GM18498 (cell line): ENCODE results near the gene DMBX1.

Experiments
- ATAC-seq: cut with Tn5 transposase; IDR thresholded peaks from one replicate; pipeline ENCODE4 v1.9.1; 2021; ENCODE audit warnings: mild to moderate bottlenecking, moderate library complexity; ENCODE audit not compliant: unreplicated experiment

Gene DMBX1

DNA sequence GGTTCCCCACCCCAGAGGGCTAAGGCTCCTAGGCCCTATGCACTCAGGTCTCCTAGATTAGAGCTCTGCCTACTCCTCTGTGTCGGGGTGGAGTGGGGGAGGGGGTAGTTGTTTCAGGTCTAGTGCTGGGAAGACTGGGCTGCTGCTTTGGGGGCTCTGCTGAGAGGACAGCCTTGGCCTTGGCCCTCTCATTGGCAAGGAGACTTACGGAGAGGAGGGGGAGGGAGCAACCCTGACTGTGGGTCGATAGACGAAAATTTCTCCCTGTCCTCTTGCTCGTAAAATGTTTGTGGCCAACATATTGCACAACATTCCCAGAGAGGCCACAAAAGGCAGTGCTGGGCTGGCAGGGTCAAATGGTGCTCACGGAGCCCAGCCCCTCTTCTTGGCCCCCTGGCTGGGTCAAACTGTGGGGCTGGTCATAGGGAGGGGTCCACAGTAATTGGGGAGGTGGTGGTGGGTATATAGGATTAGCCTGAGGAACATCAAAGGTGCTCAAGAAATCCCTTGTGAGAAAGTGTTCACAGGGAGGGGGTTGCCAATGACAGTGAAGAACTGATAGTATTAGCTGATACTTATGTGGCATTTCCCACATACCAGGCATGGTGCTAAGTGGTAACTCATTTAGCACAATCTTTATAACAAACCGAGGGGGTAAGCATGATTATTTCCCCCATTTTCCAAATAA lies 8.5 kb upstream of the DMBX1 start:
- ATAC-seq, result no peak

DNA sequence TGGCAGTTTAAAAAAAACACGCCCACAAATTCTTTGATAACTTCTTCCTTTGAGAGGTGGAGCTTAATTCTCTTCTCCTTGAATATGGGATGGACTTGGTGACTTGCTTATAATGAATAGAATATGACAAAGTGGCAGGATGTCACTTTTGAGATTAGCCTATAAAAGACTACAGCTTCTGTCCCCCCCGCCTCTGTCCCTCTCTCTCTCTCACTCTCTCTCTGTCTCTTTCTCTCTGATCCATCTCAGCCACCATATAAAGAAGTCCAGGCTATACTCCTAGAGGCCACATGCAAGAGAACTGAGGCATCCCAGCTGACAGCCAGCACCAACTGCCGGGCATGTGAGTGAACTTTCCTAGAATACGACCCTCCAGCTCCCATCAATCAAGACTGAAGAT lies 7.7 kb upstream of the DMBX1 start:
- no peak for ATAC-seq

DNA sequence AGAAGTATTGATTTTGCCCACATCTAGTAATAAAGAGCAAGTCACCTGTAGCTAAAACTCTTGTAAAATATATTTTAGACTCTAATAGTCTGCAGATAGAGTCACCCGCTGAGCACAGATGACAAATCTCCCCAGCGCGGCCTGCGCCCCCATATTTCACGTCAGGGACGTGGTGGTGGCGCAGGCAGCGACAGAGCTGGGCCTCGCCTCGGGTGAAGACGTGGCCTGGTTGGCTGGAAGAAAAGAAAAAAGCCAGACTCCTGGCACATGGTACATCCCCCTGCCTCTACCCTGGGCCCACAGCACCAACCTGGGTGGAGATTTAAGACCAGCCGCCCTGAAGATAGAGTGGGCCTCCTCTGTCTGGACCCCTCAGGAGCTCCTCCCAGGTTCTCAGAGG lies 6.0 kb upstream of the DMBX1 start:
- no peak for ATAC-seq

DNA sequence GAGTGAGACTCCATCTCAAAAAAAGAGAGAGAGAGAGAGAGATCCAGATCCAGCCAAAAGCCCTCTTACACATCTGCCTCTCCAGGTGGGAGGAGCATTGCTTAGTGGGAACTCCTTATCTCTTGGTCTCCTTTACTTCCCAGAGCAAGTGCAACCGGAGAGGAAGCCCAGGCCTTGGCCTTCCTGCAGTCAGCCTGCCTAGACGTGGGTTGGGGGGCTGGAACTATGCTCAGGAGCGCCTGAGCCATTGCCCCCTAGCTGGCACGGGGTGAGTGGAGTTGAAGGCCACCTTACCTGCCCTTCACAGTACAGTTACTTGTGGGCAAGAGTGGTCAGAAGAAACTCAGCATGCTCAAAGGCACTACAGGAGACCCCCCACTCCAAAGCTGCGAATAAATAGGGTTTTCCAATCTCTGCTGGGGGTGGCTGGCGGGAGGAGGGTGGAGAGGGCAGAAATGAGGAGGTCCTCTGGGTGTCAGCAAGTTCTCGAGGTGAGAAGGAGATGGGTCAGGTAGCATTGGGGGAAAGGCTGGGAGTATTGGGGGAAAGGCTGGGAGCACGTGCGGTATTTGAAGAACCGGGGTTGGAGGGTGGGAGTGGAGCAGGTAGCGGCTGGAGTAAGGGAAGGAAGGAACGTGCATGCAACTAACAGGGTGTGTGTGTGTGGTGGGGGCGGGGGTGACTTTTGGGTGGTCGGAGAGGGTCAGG lies 4.7 kb upstream of the DMBX1 start:
- ATAC-seq, result no peak

DNA sequence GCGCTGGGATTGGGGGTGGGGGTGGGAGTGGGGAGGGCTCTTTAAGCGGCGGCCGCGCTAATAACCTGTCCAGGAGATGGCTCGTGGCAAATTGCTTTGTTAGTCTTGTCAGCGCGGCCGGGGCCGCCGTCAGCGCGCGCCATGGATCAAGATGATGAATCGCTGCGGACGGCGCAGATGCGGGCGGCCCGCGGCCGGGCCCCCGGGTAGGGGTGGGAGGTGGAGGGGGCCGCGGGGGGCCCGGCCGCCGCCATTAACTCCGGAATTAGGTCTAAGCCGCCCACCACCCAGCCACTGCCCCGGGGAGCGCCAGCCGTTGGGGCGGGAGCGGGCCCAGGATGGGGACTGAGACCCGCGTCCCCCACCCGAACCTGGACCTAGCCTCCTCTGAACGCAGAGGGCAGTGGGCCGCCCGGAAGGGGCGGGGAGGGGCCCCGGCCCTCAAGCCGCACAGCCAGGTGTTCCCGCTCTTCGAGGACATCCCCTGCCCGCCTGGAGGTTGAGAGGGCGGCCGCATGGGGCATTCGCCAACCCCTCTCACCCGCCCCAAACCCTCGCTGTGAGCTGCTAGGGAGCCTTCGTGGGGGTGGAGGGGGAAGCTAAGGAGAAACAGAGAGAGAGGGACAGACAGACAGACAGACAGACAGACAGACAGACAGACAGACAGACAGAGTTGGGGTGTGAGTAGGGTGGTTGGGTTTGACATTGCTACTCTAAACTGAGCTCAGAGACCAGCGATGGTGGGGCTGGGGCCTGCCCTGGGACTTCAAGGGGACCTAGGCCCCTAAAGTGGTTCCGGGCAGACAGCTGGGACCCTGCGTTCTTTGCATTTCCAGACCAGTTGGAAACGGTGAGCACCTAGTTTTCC lies 3.8 kb upstream of the DMBX1 start:
- ATAC-seq, result no peak

DNA sequence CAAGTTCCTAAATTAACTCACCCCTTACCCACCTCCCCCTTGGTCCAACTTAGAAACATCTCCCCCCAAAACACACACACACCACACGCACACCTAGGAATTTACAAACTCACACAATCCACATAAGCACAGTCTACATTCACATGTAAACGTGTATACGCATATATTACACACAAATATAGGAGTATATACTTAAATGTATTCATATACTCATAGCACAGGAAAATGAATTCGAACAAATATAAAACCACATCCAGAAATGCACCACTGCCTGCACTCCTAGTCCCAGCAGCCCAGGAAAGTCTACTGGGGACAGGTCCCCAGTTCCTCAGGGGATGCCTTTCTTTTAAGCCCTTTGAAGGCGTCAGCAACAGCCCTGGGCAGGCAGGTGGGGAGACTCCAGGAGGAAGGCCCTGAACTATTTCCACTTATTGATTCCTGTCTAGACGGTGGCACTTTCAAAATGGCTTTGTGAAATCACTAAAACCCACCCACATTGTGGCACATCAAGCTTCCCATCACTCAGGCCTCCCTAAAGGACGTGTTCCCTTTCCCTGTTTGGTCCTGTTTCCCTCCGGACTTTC lies 3.1 kb upstream of the DMBX1 start:
- ATAC-seq, result no peak

DNA sequence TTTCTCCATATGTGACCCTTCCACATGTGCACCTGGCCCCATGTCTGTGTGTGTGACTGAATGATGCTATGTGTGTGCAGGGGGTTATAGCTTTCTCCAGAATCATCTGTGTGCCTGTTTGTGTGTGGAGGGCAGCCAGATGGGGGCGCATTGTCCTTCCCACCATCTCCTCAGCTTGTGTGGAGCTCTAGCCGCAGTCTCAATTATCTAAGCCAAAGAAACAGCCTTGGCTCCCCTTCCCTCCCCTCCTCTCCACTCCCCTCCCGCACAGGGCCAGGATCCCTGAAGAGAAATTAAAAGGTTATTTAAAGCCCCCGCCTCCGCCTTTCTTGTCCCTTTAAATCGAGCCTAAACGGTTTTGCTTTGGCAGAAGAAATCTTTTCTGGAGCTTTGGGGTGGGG lies 1.8 kb upstream of the DMBX1 start:
- ATAC-seq, result no peak

DNA sequence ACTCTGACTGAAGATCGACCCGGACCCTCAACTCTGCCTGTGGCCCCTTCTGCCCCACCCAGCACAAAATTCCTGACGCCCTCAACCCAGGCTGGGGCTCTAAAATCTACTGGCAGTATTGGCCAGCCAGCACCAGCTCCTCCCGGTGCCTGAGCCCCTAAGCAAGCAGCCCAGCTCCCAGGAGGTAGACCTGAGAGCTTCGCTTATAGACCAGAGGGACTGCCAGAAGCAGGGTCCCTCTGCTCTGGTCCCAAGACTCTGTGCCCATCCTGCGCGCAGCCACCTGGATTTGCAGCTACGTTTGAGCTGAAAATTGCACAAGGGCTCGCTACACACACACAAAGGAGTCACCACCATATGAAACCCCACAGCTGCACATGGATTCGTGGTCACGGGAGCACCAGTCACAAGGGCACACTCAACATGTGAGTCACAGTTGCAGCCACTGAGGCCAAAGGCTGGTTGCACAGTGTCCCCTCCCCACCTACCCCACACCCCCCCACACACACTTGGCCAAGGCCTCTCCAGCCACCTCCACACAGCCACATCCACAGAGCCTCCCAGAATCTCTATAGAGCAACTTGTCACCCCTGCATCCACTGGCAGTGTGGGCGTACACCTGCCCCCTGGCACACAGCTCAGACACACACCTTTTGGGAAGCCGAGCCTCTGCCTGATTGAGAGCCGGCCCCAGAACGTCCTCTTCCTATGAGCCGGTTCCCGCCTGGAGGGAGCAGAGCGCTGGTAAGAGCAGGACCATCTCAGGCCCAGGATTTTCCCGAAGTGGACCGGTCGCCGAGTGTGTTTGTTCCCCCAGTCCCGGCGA lies 1.1 kb upstream of the DMBX1 start:
- ATAC-seq, result no peak

DNA sequence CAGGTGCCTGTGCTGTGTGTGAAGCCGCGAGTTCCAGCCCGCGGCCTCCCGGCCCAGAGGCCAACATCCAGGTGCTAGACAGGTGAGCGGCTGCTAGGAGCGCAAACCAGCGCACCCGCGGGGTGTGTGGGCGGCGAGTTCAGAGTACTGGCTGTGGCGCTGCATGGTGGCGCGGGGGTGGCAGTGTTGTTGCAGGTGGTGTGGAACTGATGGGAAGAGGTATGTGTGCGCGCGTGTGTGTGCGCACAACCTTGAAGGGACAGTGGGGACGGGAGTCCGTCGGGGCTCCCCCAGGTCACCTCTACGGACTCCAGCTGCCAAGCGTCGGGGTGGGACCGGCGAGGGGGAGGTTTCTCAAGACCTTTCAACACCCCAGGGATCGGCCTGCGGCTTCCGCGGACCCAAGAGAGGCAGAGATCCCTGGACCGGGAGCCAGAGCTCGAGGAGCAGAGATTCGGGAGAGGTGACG lies 433 bp upstream of the DMBX1 start:
- no peak for ATAC-seq

DNA sequence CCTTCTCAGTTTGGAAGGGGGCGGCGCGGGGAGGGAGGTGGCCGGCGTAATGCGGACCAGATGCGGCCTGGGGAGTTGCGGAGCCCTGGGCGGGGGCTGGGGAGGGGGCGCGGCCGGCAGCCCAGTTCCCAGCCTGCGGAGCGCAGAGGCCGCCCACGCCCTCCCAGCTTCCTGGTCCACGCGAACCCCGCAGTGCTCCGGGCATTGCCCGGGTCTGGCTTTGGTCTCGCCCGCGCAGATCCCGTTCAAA lies 695 bp downstream of the DMBX1 start:
- ATAC-seq, result no peak

DNA sequence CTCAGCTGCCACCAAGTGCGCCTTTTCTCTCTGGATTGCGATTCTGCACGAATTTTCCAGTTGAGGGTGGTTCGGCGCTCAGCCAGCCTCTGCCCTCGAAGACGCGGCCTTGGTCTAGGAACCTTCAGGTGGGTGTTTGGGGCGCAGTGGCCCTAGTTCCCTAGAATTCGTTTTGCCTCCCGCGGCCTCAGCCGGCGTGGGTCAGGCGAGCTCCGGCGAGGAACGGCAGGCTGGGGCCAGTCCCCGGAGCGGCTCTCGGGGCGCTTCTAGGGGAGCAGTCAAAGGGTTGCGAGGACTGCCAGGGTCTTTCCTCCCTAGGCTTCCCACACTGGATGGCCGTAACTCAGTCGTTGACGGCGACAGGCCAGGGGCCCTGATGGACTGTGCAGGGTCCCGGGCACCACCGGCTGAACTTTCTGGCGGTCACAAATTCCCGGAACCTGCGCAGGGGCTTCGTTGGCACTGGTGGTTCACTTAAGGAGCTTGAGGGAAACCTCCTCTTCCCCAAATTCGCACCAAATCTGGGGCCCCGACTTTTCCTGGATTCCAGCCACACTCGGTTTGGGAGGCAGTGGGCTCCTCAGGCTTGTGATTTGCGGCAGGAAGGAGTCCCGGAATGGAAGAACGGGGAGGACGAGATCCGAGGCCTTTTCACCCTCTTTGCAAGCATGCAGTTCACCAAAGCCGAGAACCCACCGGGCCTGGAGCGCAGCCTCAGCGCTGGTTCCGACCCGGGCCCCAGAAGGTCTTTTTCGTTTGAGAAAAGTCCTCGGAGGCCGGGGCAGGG lies 1.2 kb downstream of the DMBX1 start:
- no peak for ATAC-seq

DNA sequence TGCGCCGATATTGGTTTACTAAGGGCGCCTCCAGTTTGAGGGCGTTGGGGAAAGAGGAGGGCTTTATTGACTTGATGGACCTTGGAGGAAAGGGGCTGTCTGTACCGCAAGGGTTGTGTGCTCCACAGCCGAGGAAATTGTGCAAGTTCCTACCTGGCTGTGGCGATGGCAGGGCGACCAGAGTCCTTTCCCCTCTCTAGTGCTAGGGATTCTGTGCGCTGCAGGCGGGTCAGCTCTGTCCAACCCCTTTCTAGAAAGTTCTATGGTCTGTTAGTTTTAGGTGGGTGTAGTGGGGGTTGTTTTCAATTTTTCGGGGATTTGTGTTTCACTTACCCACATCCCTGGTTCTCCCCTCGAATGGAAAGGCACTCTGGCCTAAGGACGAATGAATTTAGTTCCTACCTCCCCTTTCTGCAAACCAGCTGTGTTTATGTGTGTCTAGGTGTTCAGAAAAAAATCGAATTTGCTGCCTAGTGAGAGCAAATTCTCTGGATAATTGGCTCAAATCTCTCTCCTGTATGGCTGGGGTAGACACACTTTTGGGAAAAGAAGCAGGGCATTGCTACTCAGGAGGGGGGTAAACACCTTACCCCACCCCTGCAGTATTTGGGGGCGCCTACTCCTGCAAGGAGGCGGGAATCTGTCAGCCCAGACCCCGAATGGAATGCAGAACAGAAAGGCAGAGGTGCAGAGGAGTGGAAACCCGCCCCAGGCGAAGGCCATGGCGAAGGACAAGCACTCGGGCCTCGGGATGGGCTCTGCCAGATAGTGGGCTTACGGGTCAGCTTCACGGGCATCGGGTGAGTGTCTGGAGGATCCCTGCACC lies 2.0 kb downstream of the DMBX1 start:
- ATAC-seq, result no peak

DNA sequence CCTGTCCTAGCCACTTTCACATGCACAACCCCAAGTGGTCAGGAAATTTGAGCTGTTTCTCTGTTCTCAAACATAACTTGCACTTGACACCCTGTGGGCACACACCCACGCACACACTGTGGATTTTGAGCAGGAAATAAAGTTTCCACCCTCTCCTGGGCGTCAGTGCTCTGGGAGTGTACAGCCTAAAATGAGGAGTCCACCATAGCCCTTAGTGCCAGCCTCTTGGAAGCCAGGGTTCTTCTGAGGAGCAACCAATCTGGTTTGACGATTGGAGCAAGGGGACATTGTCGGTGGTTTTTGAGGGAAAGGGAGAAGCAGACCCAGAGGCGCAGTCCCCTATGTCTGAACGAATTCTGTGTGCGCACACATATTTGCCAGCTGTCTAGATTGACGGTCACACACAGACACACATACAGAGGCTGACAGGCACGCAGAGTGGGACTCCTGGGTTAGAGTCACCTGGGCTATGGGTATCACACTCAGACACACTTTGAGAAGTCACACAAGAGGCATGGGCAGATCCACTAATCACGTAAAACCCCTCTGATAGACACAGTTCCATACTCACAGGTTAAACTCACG lies 2.7 kb downstream of the DMBX1 start:
- ATAC-seq, result no peak

DNA sequence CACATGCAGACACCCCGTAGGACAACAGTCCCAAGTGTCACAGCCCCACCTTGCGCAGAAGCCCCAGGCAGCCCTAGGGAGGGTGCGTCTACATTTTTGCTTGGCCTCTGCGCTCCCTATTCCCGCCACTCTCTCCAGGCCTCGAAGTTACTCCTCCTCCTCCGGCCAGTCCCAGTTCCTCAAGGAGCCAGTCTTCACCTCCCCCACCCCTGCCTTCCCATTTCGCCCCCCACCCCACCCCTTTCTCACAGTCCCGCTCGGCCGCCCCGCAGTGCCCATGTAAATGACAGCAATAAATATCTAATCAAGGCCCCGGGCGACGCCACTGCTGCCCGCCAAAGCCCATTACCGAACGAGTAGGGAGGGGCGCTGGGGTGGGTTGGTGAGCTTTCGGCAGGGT lies 3.2 kb downstream of the DMBX1 start:
- ATAC-seq, result no peak

DNA sequence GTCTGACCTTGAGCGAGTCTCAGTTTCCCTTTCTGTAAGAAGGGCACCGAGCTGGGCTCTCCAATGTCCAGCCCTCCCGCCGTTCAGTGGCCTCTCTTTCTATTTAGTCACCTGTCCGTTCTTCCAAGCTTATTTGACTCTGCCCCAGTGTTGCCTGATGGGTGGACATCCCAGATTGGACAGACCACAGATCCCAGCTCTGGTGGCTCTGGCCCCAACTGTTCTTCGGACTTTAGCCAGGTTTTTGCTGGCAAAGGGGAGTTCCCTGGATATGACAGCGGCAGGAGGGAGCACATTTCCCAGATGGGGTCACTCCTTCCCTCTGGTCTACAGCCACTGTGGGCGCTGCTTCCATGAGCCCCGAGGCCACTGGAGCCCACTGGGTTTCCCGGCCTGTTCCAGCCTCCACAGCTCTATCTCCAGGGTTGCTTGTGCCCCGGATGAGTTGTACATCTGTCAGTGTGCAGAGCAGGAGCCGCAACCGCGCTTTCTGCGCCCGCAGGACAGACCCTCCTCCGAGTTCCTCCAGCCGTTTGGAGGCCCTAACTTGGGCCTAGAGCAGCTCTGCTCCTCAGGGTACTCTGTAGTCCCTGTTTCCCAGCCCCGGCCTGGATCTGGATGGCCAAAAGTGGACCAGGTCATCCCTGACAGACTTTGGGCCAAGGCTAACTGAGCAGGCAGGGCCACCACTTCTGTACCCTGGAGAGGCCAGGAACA lies 3.8 kb downstream of the DMBX1 start:
- ATAC-seq, result no peak

DNA sequence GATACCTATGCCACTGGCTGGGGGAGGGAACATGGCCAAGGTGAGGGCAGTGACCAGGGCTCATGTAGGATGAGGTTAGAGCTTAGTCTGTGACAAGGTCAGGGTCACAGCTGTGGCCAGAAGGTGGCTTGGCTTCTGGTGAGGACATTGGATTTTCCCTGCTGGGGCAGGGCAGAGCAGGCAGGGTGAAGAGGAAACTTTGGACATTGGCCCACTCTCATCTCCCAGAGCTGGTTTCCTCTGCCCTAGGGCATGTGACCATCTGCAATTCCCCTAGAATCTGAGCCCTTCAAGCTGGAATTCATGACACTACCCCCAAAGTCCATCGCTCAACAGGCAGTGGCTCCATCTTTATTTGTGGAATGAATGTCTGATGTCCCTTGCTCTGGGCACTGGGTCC lies 5.3 kb downstream of the DMBX1 start:
- ATAC-seq, result no peak

DNA sequence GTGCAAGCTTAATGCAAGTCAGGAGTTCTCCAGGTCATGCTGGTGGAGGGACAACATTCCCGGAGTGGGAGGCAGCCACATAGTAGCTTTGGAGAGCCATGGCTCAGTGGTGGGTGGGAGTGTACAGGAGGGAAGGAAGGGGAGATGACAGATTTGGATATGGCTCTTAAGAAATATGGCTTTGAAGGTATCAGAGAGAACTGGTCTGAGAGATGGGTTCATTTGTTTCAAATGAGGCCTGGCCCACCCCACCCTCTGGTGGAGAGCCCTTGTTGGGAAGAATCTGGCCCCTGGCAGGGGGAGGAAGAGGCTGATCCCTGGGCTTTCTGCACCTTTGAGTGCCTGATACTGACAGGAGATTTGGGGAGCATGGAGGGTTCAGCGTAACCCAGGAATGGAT lies 6.1 kb downstream of the DMBX1 start:
- no peak for ATAC-seq

DNA sequence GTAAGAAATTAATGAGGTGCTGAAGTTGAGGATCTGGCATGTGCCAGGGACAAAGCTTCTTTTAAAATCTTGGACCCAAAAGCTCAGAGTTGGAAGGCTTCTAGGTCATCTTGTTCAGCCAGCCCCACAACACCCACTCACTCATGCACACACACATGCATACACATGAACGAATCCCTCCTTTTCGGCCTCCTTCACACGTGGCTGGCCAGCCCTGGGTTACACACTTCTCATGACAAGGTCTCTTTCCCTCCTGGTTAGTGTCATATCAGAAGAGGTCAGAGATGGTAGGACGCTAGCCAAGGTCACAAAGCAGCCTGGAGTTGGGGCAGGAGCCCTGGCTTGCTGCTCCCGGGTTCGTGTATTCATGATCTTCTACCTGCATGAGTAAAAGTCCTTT lies 6.9 kb downstream of the DMBX1 start:
- no peak for ATAC-seq
